Spleen (tissue), 11 donors: ENCODE data around the gene CDK8. TPM values are rescaled to one million over a fixed set of nuclear protein-coding genes. Genes with fewer than 3 reads are reported as not detected.

ENCODE experiments used
- DNase-seq: peaks from one replicate; pipeline ENCODE4 v3.0.0-alpha.2; 2020
- H3K27ac ChIP-seq, 8 donors: fragments of 200-600 bp; sonication (generic) in 7 of 8; 1 replicate in 4 of 8; 2 replicates in 4 of 8; pipeline versions ENCODE4 v1.5.0 to v1.8.0; 2016 to 2021; ENCODE audit warnings: inconsistent platforms in 4 of 8, mild to moderate bottlenecking in 4 of 8, moderate library complexity in 1 of 8
- H3K27me3 ChIP-seq, 7 donors: fragments of 200-600 bp; sonication (generic) in 6 of 7; replicated peaks in 1 of 7; 1 replicate in 4 of 7; 2 replicates in 3 of 7; pipeline versions ENCODE4 v1.5.0 to v1.8.0; 2016 to 2021; ENCODE audit warnings: inconsistent platforms in 3 of 7, mild to moderate bottlenecking in 1 of 7
- H3K36me3 ChIP-seq, 6 donors: fragments of 200-600 bp; sonication (generic) in 5 of 6; 1 replicate in 4 of 6; 2 replicates in 2 of 6; pipeline versions ENCODE4 v1.5.0 to v1.8.0; 2016 to 2021; ENCODE audit warnings: inconsistent platforms in 2 of 6
- H3K4me1 ChIP-seq, 6 donors: fragments of 200-600 bp; sonication (generic) in 5 of 6; 1 replicate in 3 of 6; 2 replicates in 3 of 6; pipeline versions ENCODE4 v1.5.0 to v1.8.0; 2016 to 2021; ENCODE audit warnings: inconsistent platforms in 3 of 6
- H3K4me3 ChIP-seq, 8 donors: fragments of 200-600 bp; sonication (generic) in 7 of 8; 1 replicate in 4 of 8; 2 replicates in 4 of 8; pipeline versions ENCODE4 v1.5.0 to v1.8.0; 2016 to 2021; ENCODE audit warnings: inconsistent platforms in 4 of 8, mild to moderate bottlenecking in 4 of 8, moderate library complexity in 2 of 8
- H3K9me3 ChIP-seq, 8 donors: fragments of 200-600 bp; sonication (generic) in 7 of 8; 1 replicate in 4 of 8; 2 replicates in 4 of 8; pipeline versions ENCODE4 v1.5.0 to v1.8.0; 2016 to 2021; ENCODE audit warnings: inconsistent platforms in 4 of 8
- POLR2A ChIP-seq, 3 donors: fragments of 450-650 bp; IDR thresholded peaks; one replicate each; pipeline ENCODE4 v1.5.1; 2017; ENCODE audit warnings: antibody characterized with exemption in 3 of 3, mild to moderate bottlenecking in 1 of 3
- POLR2AphosphoS5 ChIP-seq, 3 donors: sonication (generic); formaldehyde crosslinking; IDR thresholded peaks; one replicate each; pipeline ENCODE4 v1.5.1; 2017; ENCODE audit warnings: antibody characterized with exemption in 3 of 3
- WGBS, 5 donors: extraction: QIAGEN DNeasy Blood & Tissue Kit in 3 of 5; methylation state at CpG; one replicate each; pipeline versions ENCODE4 v1.1.5 to v1.1.7; 2013 to 2018; 5-methylcytosine and 5-hydroxymethylcytosine counted together
- intact Hi-C: fragments of 100-400 bp; cut with DNase I; formaldehyde crosslinking; loops from one replicate; pipeline ENCODE4 v1.15.0; 2023; ENCODE audit warnings: low total_unique reads
- polyA plus RNA-seq, 3 donors: library from polyadenylated mRNA; stranded (reverse); fragments of 200-250 nt; gene quantifications; one replicate each; pipeline ENCODE4 v1.2.1, GENCODE V29; 2013
- total RNA-seq, 7 donors: library from RNA; depleted of rRNA in 3 of 7; stranded (reverse); fragments of >200 nt in 3 of 7; fragmentation: NEBNext Ultra II Directional in 4 of 7; extraction: Animal tissue kit (Norgen Biotek cat#: 25700) in 4 of 7; gene quantifications; one replicate each; pipeline versions ENCODE4 v1.1.0 to v1.2.1, GENCODE V29; 2016 to 2021
- TF ChIP-seq, protein P1 (sequence below), 11 experiments: fragments of 200-600 bp in 7 of 11; fragments of 450-650 bp in 4 of 11; sonication (generic) in 4 of 11; IDR thresholded peaks in 8 of 11; conservative IDR thresholded peaks in 3 of 11; 1 replicate in 7 of 11; 2 replicates in 4 of 11; pipeline versions ENCODE4 v1.4.0 to v1.8.0; 2016 to 2021; ENCODE audit warnings: antibody characterized with exemption in 11 of 11, inconsistent platforms in 4 of 11, mild to moderate bottlenecking in 1 of 11
- donor health status: healthy with polysubstance abuse.
- donor health status: DM: no; HTN: no; CAD: no; lungs with moderate emphysema.
- donor health status: DM: no; HTN: no; CAD: no.
- donor health status: Bipolar disorder and iron deficiency.
- donor health status: healthy.
- donor health status: DM: no; HTN: no; CAD: no.
- donor health status: DM: yes; HTN: yes; CAD: no.

The CDK8 gene
- total and polyA plus RNA-seq, 10 donors = 7.8 to 16.4 (median 9.2) TPM

DNA sequence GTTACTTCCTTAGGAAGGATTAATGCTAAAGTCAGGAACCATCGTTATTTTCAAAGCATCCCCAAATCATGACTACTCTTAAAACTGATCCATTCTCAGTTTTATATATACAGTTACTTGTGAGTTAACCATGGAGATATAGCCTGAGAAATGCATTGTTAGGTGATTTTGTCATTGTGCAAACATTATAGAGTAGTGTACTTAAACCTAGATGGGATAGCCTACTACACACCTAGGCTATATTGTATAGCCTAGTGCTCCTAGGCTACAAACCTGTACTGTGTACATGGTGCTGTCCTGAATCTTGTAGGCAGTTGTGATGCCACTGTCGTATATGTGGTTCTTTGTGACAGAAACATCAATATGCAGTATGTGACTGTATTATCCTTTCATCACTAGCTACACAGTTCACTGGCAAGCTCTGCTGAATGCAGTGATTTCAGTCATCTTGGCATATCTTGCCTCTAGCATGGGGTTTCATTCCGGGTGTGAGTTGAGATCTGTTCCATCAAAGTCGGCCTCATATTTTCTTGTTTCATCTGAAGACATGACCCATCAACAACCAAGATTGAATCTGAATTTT, 45.3 kb downstream of the CDK8 start:
- Histone ChIP-seq H3K4me3 (no peak overlapping the region), H3K9me3 (no peaks in the 10 kb centered on the region), H3K4me1 (peaks cover 0 to 11% (median 4%) of the 10 kb centered on the region in 6 donors), H3K36me3 (no peaks in the 10 kb centered on the region), H3K27ac (no peak overlapping the region), H3K27me3 (no peaks in the 10 kb centered on the region)
- TF ChIP-seq POLR2AphosphoS5 (IDR thresholded peaks at IDR 0.05) = no peak
- no peak for TF ChIP-seq POLR2A (IDR thresholded peaks at IDR 0.05)
- TF ChIP-seq, protein P1, sequence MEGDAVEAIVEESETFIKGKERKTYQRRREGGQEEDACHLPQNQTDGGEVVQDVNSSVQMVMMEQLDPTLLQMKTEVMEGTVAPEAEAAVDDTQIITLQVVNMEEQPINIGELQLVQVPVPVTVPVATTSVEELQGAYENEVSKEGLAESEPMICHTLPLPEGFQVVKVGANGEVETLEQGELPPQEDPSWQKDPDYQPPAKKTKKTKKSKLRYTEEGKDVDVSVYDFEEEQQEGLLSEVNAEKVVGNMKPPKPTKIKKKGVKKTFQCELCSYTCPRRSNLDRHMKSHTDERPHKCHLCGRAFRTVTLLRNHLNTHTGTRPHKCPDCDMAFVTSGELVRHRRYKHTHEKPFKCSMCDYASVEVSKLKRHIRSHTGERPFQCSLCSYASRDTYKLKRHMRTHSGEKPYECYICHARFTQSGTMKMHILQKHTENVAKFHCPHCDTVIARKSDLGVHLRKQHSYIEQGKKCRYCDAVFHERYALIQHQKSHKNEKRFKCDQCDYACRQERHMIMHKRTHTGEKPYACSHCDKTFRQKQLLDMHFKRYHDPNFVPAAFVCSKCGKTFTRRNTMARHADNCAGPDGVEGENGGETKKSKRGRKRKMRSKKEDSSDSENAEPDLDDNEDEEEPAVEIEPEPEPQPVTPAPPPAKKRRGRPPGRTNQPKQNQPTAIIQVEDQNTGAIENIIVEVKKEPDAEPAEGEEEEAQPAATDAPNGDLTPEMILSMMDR (IDR thresholded peaks at IDR 0.05 in 8 of 11, conservative IDR thresholded peaks at IDR 0.05 in 3 of 11) = no peak
- intact Hi-C loops = no loop called here
- DNase-seq = no peak
- WGBS, 5 donors = 76 to 98% (median 89%) methylated on average over 4 of the region's 4 CpGs

DNA sequence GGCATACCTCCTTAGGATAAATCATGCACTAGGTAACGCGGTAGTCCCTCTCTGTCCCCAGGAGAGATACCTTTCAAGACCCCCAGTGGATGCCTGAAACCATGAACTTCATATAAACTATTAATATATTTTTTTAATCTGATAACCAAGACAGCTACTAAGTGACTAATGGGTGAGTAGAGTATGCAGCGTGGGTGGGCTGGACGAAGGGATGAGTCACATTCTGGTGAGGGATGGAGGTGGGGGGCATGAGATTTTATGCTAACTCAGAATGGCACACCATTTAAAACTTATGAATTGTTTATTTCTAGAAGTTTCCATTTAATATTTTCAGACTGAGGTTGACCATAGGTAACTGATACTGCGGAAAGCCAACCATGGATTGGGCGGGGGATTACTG, 46.2 kb downstream of the CDK8 start:
- WGBS, 5 donors = 85 to 97% (median 93%) methylated on average over 6 of the region's 6 CpGs
- no peaks in the 10 kb centered on the region for H3K9me3 ChIP-seq
- H3K4me3 ChIP-seq = no peak overlapping the region
- H3K36me3 ChIP-seq = no peaks in the 10 kb centered on the region
- H3K27me3 ChIP-seq = no peaks in the 10 kb centered on the region
- TF ChIP-seq POLR2AphosphoS5 (IDR thresholded peaks at IDR 0.05) (no peak), POLR2A (IDR thresholded peaks at IDR 0.05) (no peak)
- TF ChIP-seq, protein P1 (IDR thresholded peaks at IDR 0.05 in 8 of 11, conservative IDR thresholded peaks at IDR 0.05 in 3 of 11) = no peak
- H3K27ac ChIP-seq = no peak overlapping the region
- no peak for DNase-seq
- peaks cover 0 to 20% (median 10%) of the 10 kb centered on the region in 6 donors for H3K4me1 ChIP-seq
- intact Hi-C loops = no loop called here

DNA sequence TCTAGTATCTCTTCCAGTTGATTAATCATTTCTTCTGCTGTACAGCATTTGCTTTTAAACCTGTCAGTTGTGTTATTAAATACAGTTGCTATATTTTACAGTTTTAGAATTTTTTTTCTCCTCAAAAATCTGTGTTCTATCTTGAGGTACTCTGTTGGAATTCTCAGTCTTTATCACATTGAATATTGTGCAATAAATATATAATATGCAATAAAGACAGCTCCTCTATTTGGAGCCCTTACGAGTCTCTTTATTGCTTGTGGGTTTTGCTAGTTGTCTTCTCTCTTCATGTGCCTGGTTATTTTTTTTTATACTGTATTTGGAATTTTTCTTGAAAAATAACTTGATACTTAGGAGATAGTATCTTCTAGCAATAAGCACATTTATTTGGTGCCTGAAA, 51.7 kb downstream of the CDK8 start:
- Histone ChIP-seq H3K27me3 (no peaks in the 10 kb centered on the region), H3K36me3 (no peaks in the 10 kb centered on the region), H3K27ac (no peak overlapping the region), H3K9me3 (no peaks in the 10 kb centered on the region), H3K4me3 (no peak overlapping the region), H3K4me1 (peaks cover 0 to 32% (median 12%) of the 10 kb centered on the region in 6 donors)
- DNase-seq = no peak
- 84 to 93% (median 91%) methylated on average over 1 of the region's 1 CpG for WGBS, 5 donors
- TF ChIP-seq, protein P1 (IDR thresholded peaks at IDR 0.05 in 8 of 11, conservative IDR thresholded peaks at IDR 0.05 in 3 of 11) = no peak
- intact Hi-C loops = no loop called here

DNA sequence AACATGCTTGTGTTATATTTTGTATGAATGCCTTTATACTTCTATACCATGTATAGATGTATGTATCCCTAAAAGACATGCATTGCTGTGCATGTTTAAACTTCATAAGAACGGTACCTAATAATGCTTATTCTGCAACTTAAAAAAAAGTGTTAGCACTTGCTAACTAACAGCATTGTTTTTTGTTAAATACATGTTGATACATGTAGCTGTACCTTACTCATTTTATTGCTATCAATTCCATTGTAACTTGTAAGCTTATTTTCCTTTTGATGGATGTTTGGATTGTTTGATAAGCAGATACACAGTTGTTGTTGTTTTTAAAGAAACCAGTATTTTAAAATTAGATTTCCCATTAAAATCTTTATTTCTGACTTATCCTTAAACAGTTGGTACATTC, 53.8 kb downstream of the CDK8 start:
- WGBS, 5 donors = 88 to 100% (median 98%) methylated on average over 1 of the region's 1 CpG
- Histone ChIP-seq H3K27me3 (no peaks in the 10 kb centered on the region), H3K4me1 (peaks cover 0 to 32% (median 12%) of the 10 kb centered on the region in 6 donors), H3K9me3 (peaks cover 0 to 5% (median 0%) of the 10 kb centered on the region in 8 donors), H3K4me3 (no peak overlapping the region), H3K27ac (no peak overlapping the region), H3K36me3 (no peaks in the 10 kb centered on the region)
- no peak for TF ChIP-seq POLR2A (IDR thresholded peaks at IDR 0.05)
- no peak for TF ChIP-seq POLR2AphosphoS5 (IDR thresholded peaks at IDR 0.05)
- TF ChIP-seq, protein P1 (IDR thresholded peaks at IDR 0.05 in 8 of 11, conservative IDR thresholded peaks at IDR 0.05 in 3 of 11) = no peak
- intact Hi-C loops = no loop called here
- no peak for DNase-seq
